GM12875 (cell line): ENCODE measurements around the gene OR2C1.

Source experiments
- H3K4me3 ChIP-seq: one replicate; pipeline ENCODE4 v1.5.1; 2011; ENCODE audit warnings: low read depth, low read length, control low read depth
- TF ChIP-seq, protein P1 (sequence below): IDR thresholded peaks from 2 replicates; pipeline ENCODE4 v1.5.1; 2011; ENCODE audit warnings: low read depth, mild to moderate bottlenecking, control low read depth, inconsistent platforms, low read length, moderate library complexity, borderline replicate concordance; ENCODE audit not compliant: insufficient read depth

The OR2C1 gene

GRCh38 chr16:3362931-3363330 is 7.2 kb downstream of the OR2C1 start:
- no peak overlapping the region for H3K4me3 ChIP-seq
- TF ChIP-seq, protein P1, sequence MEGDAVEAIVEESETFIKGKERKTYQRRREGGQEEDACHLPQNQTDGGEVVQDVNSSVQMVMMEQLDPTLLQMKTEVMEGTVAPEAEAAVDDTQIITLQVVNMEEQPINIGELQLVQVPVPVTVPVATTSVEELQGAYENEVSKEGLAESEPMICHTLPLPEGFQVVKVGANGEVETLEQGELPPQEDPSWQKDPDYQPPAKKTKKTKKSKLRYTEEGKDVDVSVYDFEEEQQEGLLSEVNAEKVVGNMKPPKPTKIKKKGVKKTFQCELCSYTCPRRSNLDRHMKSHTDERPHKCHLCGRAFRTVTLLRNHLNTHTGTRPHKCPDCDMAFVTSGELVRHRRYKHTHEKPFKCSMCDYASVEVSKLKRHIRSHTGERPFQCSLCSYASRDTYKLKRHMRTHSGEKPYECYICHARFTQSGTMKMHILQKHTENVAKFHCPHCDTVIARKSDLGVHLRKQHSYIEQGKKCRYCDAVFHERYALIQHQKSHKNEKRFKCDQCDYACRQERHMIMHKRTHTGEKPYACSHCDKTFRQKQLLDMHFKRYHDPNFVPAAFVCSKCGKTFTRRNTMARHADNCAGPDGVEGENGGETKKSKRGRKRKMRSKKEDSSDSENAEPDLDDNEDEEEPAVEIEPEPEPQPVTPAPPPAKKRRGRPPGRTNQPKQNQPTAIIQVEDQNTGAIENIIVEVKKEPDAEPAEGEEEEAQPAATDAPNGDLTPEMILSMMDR: no peak

DNA sequence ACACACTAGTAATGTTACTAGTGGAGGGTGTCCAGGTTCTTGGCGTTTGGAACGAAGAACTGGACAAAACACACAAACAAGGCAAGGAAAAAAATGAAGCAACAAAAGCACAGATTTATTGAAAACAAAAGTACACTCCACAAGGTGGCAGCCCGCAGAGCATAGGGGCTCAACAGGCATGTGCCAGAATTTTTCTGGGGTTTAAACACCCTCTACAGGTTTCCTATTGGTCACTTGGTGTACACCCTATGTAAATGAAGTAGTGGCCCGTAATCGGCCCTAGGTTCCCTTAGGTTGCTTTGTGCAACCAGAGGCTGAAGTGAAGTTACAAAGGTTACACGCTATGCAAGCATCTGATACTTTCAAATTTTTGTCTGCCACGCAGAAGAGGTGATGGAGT is 8.1 kb downstream of the OR2C1 start:
- TF ChIP-seq, protein P1: no peak
- no peak overlapping the region for H3K4me3 ChIP-seq

GRCh38 chr16:3364774-3365427 is 9.2 kb downstream of the OR2C1 start:
- TF ChIP-seq, protein P1: no peak
- H3K4me3 ChIP-seq: peak overlapping the region; percentile 59

- TF ChIP-seq, protein P1: no peak
- H3K4me3 ChIP-seq: no peak overlapping the region
Measured at GRCh38 chr16:3369073-3369472, 13.4 kb downstream of the OR2C1 start.

GRCh38 chr16:3375680-3376079 is 20.0 kb downstream of the OR2C1 start:
- no peak overlapping the region for H3K4me3 ChIP-seq
- TF ChIP-seq, protein P1: no peak

DNA sequence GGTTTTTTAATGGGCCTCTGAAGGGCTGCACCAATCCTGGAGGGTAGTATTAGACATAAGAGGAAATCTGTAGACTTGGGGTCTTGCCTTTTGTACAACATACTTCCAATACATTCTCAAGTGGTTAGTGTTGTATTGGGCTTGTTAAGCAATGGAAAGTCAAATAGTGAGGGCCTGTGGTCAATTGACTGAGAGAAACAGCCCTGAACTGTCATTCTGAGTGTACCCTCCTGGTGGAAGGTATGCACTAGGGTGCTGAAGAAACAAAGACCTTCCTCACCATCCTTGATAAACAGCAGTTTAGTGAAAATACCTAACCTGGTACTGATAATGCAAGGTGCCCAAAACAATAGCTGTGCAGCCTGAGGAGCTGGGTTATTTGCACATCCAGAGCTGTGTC is 22.2 kb downstream of the OR2C1 start:
- TF ChIP-seq, protein P1: no peak
- no peak overlapping the region for H3K4me3 ChIP-seq

- TF ChIP-seq, protein P1: no peak
- H3K4me3 ChIP-seq: no peak overlapping the region
Measured at GRCh38 chr16:3383045-3383448, 27.4 kb downstream of the OR2C1 start.
